Loucy (cell line): ENCODE data around the gene PCDHB6.

Source experiments
- CTCF ChIP-seq: fragments of 200-600 bp; sonication (generic); conservative IDR thresholded peaks from 2 replicates; pipeline ENCODE4 v1.5.1; 2014; ENCODE audit warnings: mild to moderate bottlenecking, antibody characterized with exemption, low read length
- EZH2phosphoT487 ChIP-seq: fragments of 200-600 bp; IDR thresholded peaks from 2 replicates; pipeline ENCODE4 v1.6.1; 2018; ENCODE audit warnings: antibody characterized with exemption, mild to moderate bottlenecking, moderate library complexity, borderline replicate concordance

- TF ChIP-seq CTCF = no peak
- no peak for TF ChIP-seq EZH2phosphoT487
Observed at GRCh38 chr5:141175933-141176332, 26.1 kb downstream of the PCDHB6 start.
